Ishikawa (cell line): Measurements from ENCODE around the gene COG3.

ENCODE experiments used
- CEBPB ChIP-seq: IDR thresholded peaks from 2 replicates; pipeline ENCODE4 v1.6.1; 2012
- CREB1 ChIP-seq: IDR thresholded peaks from 2 replicates; pipeline ENCODE4 v1.6.1; 2012; ENCODE audit warnings: low read depth
- EGR1 ChIP-seq: IDR thresholded peaks from 2 replicates; pipeline ENCODE4 v1.6.1; 2012
- EP300 ChIP-seq: IDR thresholded peaks from 2 replicates; pipeline ENCODE4 v1.6.1; 2012; ENCODE audit warnings: borderline replicate concordance
- FOXM1 ChIP-seq: IDR thresholded peaks from 2 replicates; pipeline ENCODE4 v1.6.1; 2012; ENCODE audit warnings: low read depth, borderline replicate concordance
- MAX ChIP-seq: IDR thresholded peaks from 2 replicates; pipeline ENCODE4 v1.6.1; 2012
- NFIC ChIP-seq: IDR thresholded peaks from 2 replicates; pipeline ENCODE4 v1.6.1; 2012
- RAD21 ChIP-seq: IDR thresholded peaks from 2 replicates; pipeline ENCODE4 v1.6.1; 2012; ENCODE audit warnings: low read depth
- REST ChIP-seq: IDR thresholded peaks from 2 replicates; pipeline ENCODE4 v1.6.1; 2012; ENCODE audit warnings: low read depth, mild to moderate bottlenecking
- TAF1 ChIP-seq: IDR thresholded peaks from 2 replicates; pipeline ENCODE4 v1.6.1; 2012; ENCODE audit warnings: low read depth, mild to moderate bottlenecking
- TCF12 ChIP-seq: IDR thresholded peaks from 2 replicates; pipeline ENCODE4 v1.6.1; 2012; ENCODE audit warnings: low read depth
- TEAD4 ChIP-seq: IDR thresholded peaks from 2 replicates; pipeline ENCODE4 v1.6.1; 2012
- USF1 ChIP-seq: IDR thresholded peaks from 2 replicates; pipeline ENCODE4 v1.6.1; 2012
- YY1 ChIP-seq: IDR thresholded peaks from 2 replicates; pipeline ENCODE4 v1.6.1; 2012; ENCODE audit warnings: low read depth
- ZBTB7A ChIP-seq: IDR thresholded peaks from 2 replicates; pipeline ENCODE4 v1.6.1; 2012; ENCODE audit warnings: low read depth

The COG3 gene

GRCh38 chr13:45445053-45445452 lies 19.7 kb upstream of the COG3 start:
- no peak for TF ChIP-seq YY1
- TF ChIP-seq EP300 = no peak
- TF ChIP-seq TCF12 = no peak
- no peak for TF ChIP-seq RAD21
- TF ChIP-seq CREB1 = no peak
- TF ChIP-seq FOXM1 = no peak
- no peak for TF ChIP-seq TAF1
- TF ChIP-seq NFIC = no peak
- TF ChIP-seq TEAD4 = no peak
- no peak for TF ChIP-seq EGR1
- no peak for TF ChIP-seq USF1
- TF ChIP-seq CEBPB = no peak
- TF ChIP-seq REST = no peak
- TF ChIP-seq ZBTB7A = no peak
- TF ChIP-seq MAX = no peak

GRCh38 chr13:45446181-45446580 lies 18.6 kb upstream of the COG3 start:
- TF ChIP-seq TAF1 (no peak), CREB1 (no peak), MAX (no peak), YY1 (no peak), ZBTB7A (no peak), EGR1 (no peak), FOXM1 (no peak), TCF12 (no peak), REST (no peak), USF1 (no peak), TEAD4 (no peak), CEBPB (no peak), NFIC (no peak)

GRCh38 chr13:45447050-45447661 lies 17.6 kb upstream of the COG3 start:
- TF ChIP-seq FOXM1 = no peak
- TF ChIP-seq TEAD4 = no peak
- no peak for TF ChIP-seq ZBTB7A

- TF ChIP-seq REST (no peak), YY1 (no peak), CEBPB (no peak), RAD21 (no peak), USF1 (no peak), EGR1 (no peak), FOXM1 (no peak), MAX (no peak), NFIC (no peak), CREB1 (no peak), ZBTB7A (no peak), EP300 (no peak), TEAD4 (no peak), TAF1 (no peak)
Observed at GRCh38 chr13:45448965-45449559, 15.7 kb upstream of the COG3 start.
